Neural cell (in vitro differentiated cells): ENCODE results near the gene MYOZ2.

Experiments
- EP300 ChIP-seq: fragments of 450-650 bp; conservative IDR thresholded peaks from 2 replicates; pipeline ENCODE4 v1.6.1; 2014; ENCODE audit warnings: antibody characterized with exemption, mild to moderate bottlenecking, moderate library complexity; ENCODE audit not compliant: poor library complexity, severe bottlenecking
- EZH2 ChIP-seq: fragments of 200-600, 300-800 bp; shearing (Covaris generic), sonication (generic); IDR thresholded peaks from 2 replicates; pipeline ENCODE4 v1.6.1; 2014; ENCODE audit warnings: antibody characterized with exemption, low read length, borderline replicate concordance, mild to moderate bottlenecking; ENCODE audit not compliant: insufficient read depth, poor library complexity, severe bottlenecking
- POLR2AphosphoS5 ChIP-seq: IDR thresholded peaks from 2 replicates; pipeline ENCODE4 v1.6.1; 2012
- RAD21 ChIP-seq: fragments of 450-650 bp; conservative IDR thresholded peaks from 2 replicates; pipeline ENCODE4 v1.6.1; 2014; ENCODE audit warnings: antibody characterized with exemption, mild to moderate bottlenecking, moderate library complexity
- REST ChIP-seq: IDR thresholded peaks from 2 replicates; pipeline ENCODE4 v1.6.1; 2012; ENCODE audit warnings: borderline replicate concordance
- SMC3 ChIP-seq: fragments of 450-650 bp; conservative IDR thresholded peaks from 2 replicates; pipeline ENCODE4 v1.6.1; 2014; ENCODE audit warnings: antibody characterized with exemption, mild to moderate bottlenecking, moderate library complexity; ENCODE audit not compliant: poor library complexity
- TAF1 ChIP-seq: IDR thresholded peaks from 2 replicates; pipeline ENCODE4 v1.6.1; 2012; ENCODE audit warnings: low read depth
- TF ChIP-seq, protein P1 (sequence below): fragments of 450-650 bp; IDR thresholded peaks from 2 replicates; pipeline ENCODE4 v1.5.1; 2014; ENCODE audit warnings: antibody characterized with exemption, mild to moderate bottlenecking, moderate library complexity; ENCODE audit not compliant: poor library complexity, severe bottlenecking

DNA sequence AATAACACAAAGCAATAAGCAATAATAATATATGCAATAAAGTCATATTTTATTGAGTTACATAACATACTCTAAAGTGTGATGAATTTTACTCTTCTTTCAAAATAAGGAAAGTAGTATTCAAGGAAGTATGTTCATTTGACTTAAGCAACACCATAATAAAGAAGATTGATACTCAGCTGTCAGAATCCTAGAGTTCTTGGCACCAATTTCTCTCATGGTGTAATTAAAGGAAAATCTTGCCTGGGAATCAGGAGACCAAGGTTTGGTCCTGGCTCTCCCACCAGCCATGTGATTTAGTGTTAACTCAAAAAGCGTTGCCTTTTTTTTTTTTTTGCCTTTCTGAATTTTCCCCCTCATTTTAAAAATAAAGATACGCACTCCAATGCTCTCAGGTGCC lies 17.1 kb downstream of the MYOZ2 start:
- TF ChIP-seq, protein P1, sequence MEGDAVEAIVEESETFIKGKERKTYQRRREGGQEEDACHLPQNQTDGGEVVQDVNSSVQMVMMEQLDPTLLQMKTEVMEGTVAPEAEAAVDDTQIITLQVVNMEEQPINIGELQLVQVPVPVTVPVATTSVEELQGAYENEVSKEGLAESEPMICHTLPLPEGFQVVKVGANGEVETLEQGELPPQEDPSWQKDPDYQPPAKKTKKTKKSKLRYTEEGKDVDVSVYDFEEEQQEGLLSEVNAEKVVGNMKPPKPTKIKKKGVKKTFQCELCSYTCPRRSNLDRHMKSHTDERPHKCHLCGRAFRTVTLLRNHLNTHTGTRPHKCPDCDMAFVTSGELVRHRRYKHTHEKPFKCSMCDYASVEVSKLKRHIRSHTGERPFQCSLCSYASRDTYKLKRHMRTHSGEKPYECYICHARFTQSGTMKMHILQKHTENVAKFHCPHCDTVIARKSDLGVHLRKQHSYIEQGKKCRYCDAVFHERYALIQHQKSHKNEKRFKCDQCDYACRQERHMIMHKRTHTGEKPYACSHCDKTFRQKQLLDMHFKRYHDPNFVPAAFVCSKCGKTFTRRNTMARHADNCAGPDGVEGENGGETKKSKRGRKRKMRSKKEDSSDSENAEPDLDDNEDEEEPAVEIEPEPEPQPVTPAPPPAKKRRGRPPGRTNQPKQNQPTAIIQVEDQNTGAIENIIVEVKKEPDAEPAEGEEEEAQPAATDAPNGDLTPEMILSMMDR = no peak
- TF ChIP-seq POLR2AphosphoS5 (no peak), TAF1 (no peak), REST (no peak), SMC3 (no peak), EP300 (no peak), EZH2 (no peak), RAD21 (no peak)
